GM12878 (cell line): Measurements from ENCODE around the gene OGFOD3. TPM values are rescaled to one million over a fixed set of nuclear protein-coding genes. Genes with fewer than 3 reads are reported as not detected.

Experiments used
- ATAC-seq: fragments of 200-7000 bp; cut with Tn5 transposase; 3 replicates; pipeline ENCODE4 v1.9.1; 2020; ENCODE audit warnings: mild to moderate bottlenecking, moderate library complexity
- BruUV-seq: library from RNA; stranded (reverse); fragments of 400-500 nt; replicated peaks from 2 replicates; lab custom pipeline; 2021; lab: Mats Ljungman, UMichigan
- CTCF ChIA-PET: fragments of 300-600 bp; sonication (Branson Sonifier 250); formaldehyde crosslinking; extraction: SDS; loops from one replicate; lab custom pipeline; 2021; ENCODE audit warnings: inconsistent platforms; lab: Yijun Ruan, JAX
- POLR2A ChIA-PET: fragments of 350-600 bp; formaldehyde crosslinking; extraction: SDS; loops from one replicate; lab custom pipeline; 2021; ENCODE audit warnings: inconsistent platforms; lab: Charles Lee
- RAD21 ChIA-PET: fragments of 300-600 bp; sonication (Branson Sonifier 250); formaldehyde crosslinking; loops from one replicate; lab custom pipeline; 2023; ENCODE audit warnings: antibody characterized with exemption; ENCODE audit not compliant: unreplicated experiment; lab: Charles Lee
- SMC1A ChIA-PET: fragments of 300-600 bp; sonication (Branson Sonifier 250); formaldehyde crosslinking; loops from one replicate; lab custom pipeline; 2023; ENCODE audit not compliant: unreplicated experiment, uncharacterized antibody; lab: Charles Lee
- DNase-seq: peaks from one replicate; pipeline ENCODE4 v3.0.0-alpha.2; 2011; ENCODE audit warnings: low read depth, low spot score
- FAIRE-seq: peaks from 3 replicates; lab custom pipeline; 2011; peaks lifted over from hg19 to GRCh38; lab: Jason Lieb, UNC
- H2AFZ ChIP-seq: 2 replicates; pipeline ENCODE4 v1.6.0; 2011; ENCODE audit warnings: low read depth, low read length, control low read depth; ENCODE audit not compliant: control insufficient read depth
- H3K27ac ChIP-seq: 2 replicates; pipeline ENCODE4 v1.5.1; 2011; ENCODE audit warnings: control low read depth; ENCODE audit not compliant: control insufficient read depth, insufficient read depth
- H3K27me3 ChIP-seq, 2 experiments: replicated peaks in 1 of 2; 2 replicates each; pipeline versions ENCODE4 v1.6.0 to v1.6.1; 2011; ENCODE audit warnings: low read length in 1 of 2; ENCODE audit not compliant: control insufficient read depth in 2 of 2, insufficient read depth in 2 of 2
- H3K36me3 ChIP-seq, 2 experiments: 2 replicates each; pipeline ENCODE4 v1.5.1; 2011; ENCODE audit warnings: low read length in 1 of 2; ENCODE audit not compliant: control insufficient read depth in 2 of 2, insufficient read depth in 2 of 2
- H3K4me1 ChIP-seq: 2 replicates; pipeline ENCODE4 v1.6.1; 2011; ENCODE audit warnings: mild to moderate bottlenecking, low read length, moderate library complexity, mixed read lengths; ENCODE audit not compliant: control insufficient read depth, insufficient read depth
- H3K4me2 ChIP-seq: 2 replicates; pipeline ENCODE4 v1.6.0; 2011; ENCODE audit warnings: control low read depth; ENCODE audit not compliant: control insufficient read depth, insufficient read depth
- H3K4me3 ChIP-seq: fragments of 200-600 bp; sonication (generic); 2 replicates; pipeline ENCODE4 v1.5.1; 2016
- H3K79me2 ChIP-seq: 2 replicates; pipeline ENCODE4 v1.6.0; 2011; ENCODE audit warnings: low read length; ENCODE audit not compliant: control insufficient read depth, insufficient read depth
- H3K9ac ChIP-seq: 2 replicates; pipeline ENCODE4 v1.8.0; 2011; ENCODE audit warnings: low read length, control low read depth, mixed read lengths; ENCODE audit not compliant: control insufficient read depth, insufficient read depth
- H3K9me3 ChIP-seq: replicated peaks from 3 replicates; pipeline ENCODE4 v1.5.1; 2011; ENCODE audit warnings: mild to moderate bottlenecking, low read length; ENCODE audit not compliant: control insufficient read depth, insufficient read depth
- H4K20me1 ChIP-seq: 2 replicates; pipeline ENCODE4 v1.6.0; 2011; ENCODE audit not compliant: control insufficient read depth, insufficient read depth
- BCL3 ChIP-seq: IDR thresholded peaks from 2 replicates; pipeline ENCODE4 v1.6.1; 2011; ENCODE audit warnings: borderline replicate concordance, low read depth, mild to moderate bottlenecking, moderate library complexity, low read length; ENCODE audit not compliant: insufficient read depth, poor library complexity, severe bottlenecking
- HCFC1 ChIP-seq: fragments of 150-350 bp; IDR thresholded peaks from 2 replicates; pipeline ENCODE4 v1.6.1; 2014; ENCODE audit warnings: low read length
- IKZF1 ChIP-seq: fragments of 450-650 bp; conservative IDR thresholded peaks from 2 replicates; pipeline ENCODE4 v1.6.1; 2017; ENCODE audit warnings: antibody characterized with exemption, mild to moderate bottlenecking
- IKZF2 ChIP-seq, 2 experiments: fragments of 450-650 bp; IDR thresholded peaks; 2 replicates each; pipeline ENCODE4 v1.6.1; 2017; ENCODE audit warnings: mild to moderate bottlenecking in 2 of 2, moderate library complexity in 2 of 2
- TCF3 ChIP-seq: IDR thresholded peaks from 2 replicates; pipeline ENCODE4 v1.6.1; 2012; ENCODE audit warnings: low read depth, mild to moderate bottlenecking, low read length, borderline replicate concordance; ENCODE audit not compliant: insufficient read depth
- USF2 ChIP-seq: IDR thresholded peaks from 2 replicates; pipeline ENCODE4 v1.6.1; 2011; ENCODE audit warnings: low read depth, low read length, improper control_type of control experiment, borderline replicate concordance
- ZBTB40 ChIP-seq: fragments of 450-650 bp; IDR thresholded peaks from 2 replicates; pipeline ENCODE4 v1.6.1; 2016; ENCODE audit warnings: mild to moderate bottlenecking, moderate library complexity, borderline replicate concordance
- WGBS: methylation state at CpG from one replicate; pipeline ENCODE4 v1.1.6; 2016; ENCODE audit warnings: low lambda C conversion rate; ENCODE audit not compliant: insufficient replicate concordance, insufficient coverage; ENCODE audit errors: missing lambda C conversion rate; 5-methylcytosine and 5-hydroxymethylcytosine counted together
- in situ Hi-C: fragments of 300-500 bp; cut with MboI; formaldehyde crosslinking; loops from 9 replicates; pipeline ENCODE4 v1.14.3; 2018; ENCODE audit warnings: mixed read lengths
- intact Hi-C: fragments of 100-400 bp; cut with micrococcal nuclease; formaldehyde crosslinking; loops from one replicate; pipeline ENCODE4 v1.14.2; 2022; ENCODE audit not compliant: unreplicated experiment
- polyA plus RNA-seq, 11 experiments: library from polyadenylated mRNA; depleted of rRNA in 4 of 11; unstranded in 6 of 11; stranded (reverse) in 5 of 11; fragments of >200 nt; fragmentation: Nextera tagmentation in 4 of 11; fragmentation: Illumina TruSeq in 1 of 11; extraction: Ambion mirVana in 4 of 11; extraction: Trizol in 1 of 11; gene quantifications; 1 replicate in 1 of 11; 2 replicates in 10 of 11; pipeline versions ENCODE4 v1.2.1 to v1.2.3, GENCODE V29; 2011 to 2016; ENCODE audit warnings: inconsistent platforms in 2 of 11, missing spikeins in 2 of 11, low read depth in 1 of 11
- total RNA-seq, 4 experiments: library from RNA; depleted of rRNA in 3 of 4; stranded (reverse); fragments of >200 nt in 3 of 4; fragmentation: Illumina TruSeq in 1 of 4; extraction: Trizol in 1 of 4; gene quantifications; 2 replicates each; pipeline versions ENCODE4 v1.2.1 to v1.2.3, GENCODE V29; 2013 to 2021

Gene OGFOD3
- total and polyA plus RNA-seq, 10 of the 15 experiments (the other 5 are each of a cell fraction or from before 2014, with no cell fraction given), result 0.48 to 28.4 (median 18.3) TPM

- Histone ChIP-seq H3K4me2 (no peak overlapping the region), H3K9me3 (no peaks in the 10 kb centered on the region), H3K4me3 (no peak overlapping the region), H3K79me2 (no peaks in the 10 kb centered on the region), H3K9ac (no peak overlapping the region), H3K27ac (no peak overlapping the region), H4K20me1 (no peaks in the 10 kb centered on the region), H3K4me1 (no peaks in the 10 kb centered on the region), H3K36me3 (no peaks in the 10 kb centered on the region), H3K27me3 (no peaks in the 10 kb centered on the region; a peak in 1 of 4 replicates), H2AFZ (no peak overlapping the region)
- ChIA-PET CTCF (no interaction called here), RAD21 (no interaction called here), POLR2A (no interaction called here), SMC1A (no interaction called here)
- no TSS peak for BruUV-seq
- ATAC-seq (no peak), FAIRE-seq (peak; percentile 31), DNase-seq (no peak)
- in situ Hi-C loops (no loop called here), intact Hi-C loops (no loop called here)
- TF ChIP-seq USF2, result no peak
- TF ChIP-seq ZBTB40, result no peak
- no peak for TF ChIP-seq HCFC1
- peak in 1 of 2 experiments; percentile 26; a peak in 1 of 4 replicates for TF ChIP-seq IKZF2 (IDR thresholded peaks at IDR 0.05)
- peak; percentile 17; the same call in 1 of the 2 replicates for TF ChIP-seq IKZF1
- peak; percentile 73; the same call in 1 of the 2 replicates for TF ChIP-seq TCF3
- peak; percentile 95 for TF ChIP-seq BCL3
- WGBS, result 52% methylated on average over 23 of the region's 23 CpGs
Measured at GRCh38 chr17:82380860-82381702, 37.3 kb downstream of the OGFOD3 start.
